Progenitor cell of endocrine pancreas (in vitro differentiated cells): ENCODE measurements around the gene ADCY5. TPM values are rescaled to one million over a fixed set of nuclear protein-coding genes. Genes with fewer than 3 reads are reported as not detected.

Experiments used
- DNase-seq: peaks from one replicate; pipeline ENCODE4 v3.0.0; 2021; ENCODE audit warnings: low spot score; ENCODE audit not compliant: unreplicated experiment
- H3K27ac Mint-ChIP-seq: 2 replicates; pipeline ENCODE4 v1.8.0; 2021; ENCODE audit warnings: mild to moderate bottlenecking, moderate library complexity, mixed read lengths
- H3K27me3 Mint-ChIP-seq: 2 replicates; pipeline ENCODE4 v1.8.0; 2021; ENCODE audit warnings: mixed read lengths
- H3K36me3 Mint-ChIP-seq: 2 replicates; pipeline ENCODE4 v1.8.0; 2022; ENCODE audit warnings: mixed read lengths; ENCODE audit not compliant: insufficient read depth
- H3K4me1 Mint-ChIP-seq: 2 replicates; pipeline ENCODE4 v1.8.0; 2021; ENCODE audit warnings: low read depth, mixed read lengths
- H3K4me3 Mint-ChIP-seq: 2 replicates; pipeline ENCODE4 v1.8.0; 2021; ENCODE audit warnings: low read depth, mild to moderate bottlenecking, moderate library complexity, mixed read lengths
- H3K9me3 Mint-ChIP-seq: 2 replicates; pipeline ENCODE4 v1.8.0; 2021; ENCODE audit warnings: low read depth, mixed read lengths
- total RNA-seq: library from RNA; stranded (reverse); gene quantifications from 2 replicates; pipeline ENCODE4 v1.2.1, GENCODE V29; 2021
- TF ChIP-seq, protein P1 (sequence below): fragments of 200-600 bp; sonication (generic); IDR thresholded peaks from one replicate; pipeline ENCODE4 v1.5.0; 2021; ENCODE audit warnings: antibody characterized with exemption, mild to moderate bottlenecking; ENCODE audit not compliant: unreplicated experiment

ADCY5 gene
- total RNA-seq, 1 donor from 2014 or later: 33.8 TPM

DNA sequence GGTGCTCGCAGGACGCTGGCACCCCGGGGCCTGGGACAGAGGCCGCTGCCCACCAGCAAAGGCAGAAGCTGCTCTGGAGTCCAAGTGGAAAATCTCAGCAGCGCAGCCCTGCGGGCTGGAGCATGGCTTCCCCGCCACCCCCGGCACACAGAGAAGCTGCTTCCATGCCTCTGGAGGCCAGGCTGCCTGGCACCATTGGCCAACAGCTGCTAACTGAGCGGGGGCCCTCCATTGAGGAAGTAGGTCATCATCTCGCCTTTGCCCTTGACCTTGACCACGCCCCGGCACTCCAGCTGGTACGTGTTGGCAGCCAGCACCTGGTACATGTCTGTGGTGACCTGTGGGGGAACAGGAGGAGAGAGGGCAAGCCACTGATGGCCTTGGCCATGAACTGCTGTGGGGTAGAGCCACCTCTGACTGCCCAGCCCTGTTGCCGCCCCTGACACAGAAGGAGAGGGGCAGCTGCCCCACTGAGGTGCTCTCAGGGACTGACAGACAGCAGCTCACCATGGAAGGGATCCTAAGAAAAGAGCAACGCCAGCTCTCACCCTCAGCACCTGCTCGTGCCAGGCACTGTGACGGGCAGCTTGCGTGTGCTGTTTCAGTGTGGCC, 164.4 kb downstream of the ADCY5 start:
- no peaks in the 10 kb centered on the region for H3K4me1 Mint-ChIP-seq
- peaks cover 1% of the 10 kb centered on the region for H3K36me3 Mint-ChIP-seq
- no peak for DNase-seq
- H3K27ac Mint-ChIP-seq: no peak overlapping the region
- TF ChIP-seq, protein P1, sequence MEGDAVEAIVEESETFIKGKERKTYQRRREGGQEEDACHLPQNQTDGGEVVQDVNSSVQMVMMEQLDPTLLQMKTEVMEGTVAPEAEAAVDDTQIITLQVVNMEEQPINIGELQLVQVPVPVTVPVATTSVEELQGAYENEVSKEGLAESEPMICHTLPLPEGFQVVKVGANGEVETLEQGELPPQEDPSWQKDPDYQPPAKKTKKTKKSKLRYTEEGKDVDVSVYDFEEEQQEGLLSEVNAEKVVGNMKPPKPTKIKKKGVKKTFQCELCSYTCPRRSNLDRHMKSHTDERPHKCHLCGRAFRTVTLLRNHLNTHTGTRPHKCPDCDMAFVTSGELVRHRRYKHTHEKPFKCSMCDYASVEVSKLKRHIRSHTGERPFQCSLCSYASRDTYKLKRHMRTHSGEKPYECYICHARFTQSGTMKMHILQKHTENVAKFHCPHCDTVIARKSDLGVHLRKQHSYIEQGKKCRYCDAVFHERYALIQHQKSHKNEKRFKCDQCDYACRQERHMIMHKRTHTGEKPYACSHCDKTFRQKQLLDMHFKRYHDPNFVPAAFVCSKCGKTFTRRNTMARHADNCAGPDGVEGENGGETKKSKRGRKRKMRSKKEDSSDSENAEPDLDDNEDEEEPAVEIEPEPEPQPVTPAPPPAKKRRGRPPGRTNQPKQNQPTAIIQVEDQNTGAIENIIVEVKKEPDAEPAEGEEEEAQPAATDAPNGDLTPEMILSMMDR: no peak
- H3K27me3 Mint-ChIP-seq: no peaks in the 10 kb centered on the region
- no peaks in the 10 kb centered on the region for H3K9me3 Mint-ChIP-seq
- H3K4me3 Mint-ChIP-seq: no peak overlapping the region

DNA sequence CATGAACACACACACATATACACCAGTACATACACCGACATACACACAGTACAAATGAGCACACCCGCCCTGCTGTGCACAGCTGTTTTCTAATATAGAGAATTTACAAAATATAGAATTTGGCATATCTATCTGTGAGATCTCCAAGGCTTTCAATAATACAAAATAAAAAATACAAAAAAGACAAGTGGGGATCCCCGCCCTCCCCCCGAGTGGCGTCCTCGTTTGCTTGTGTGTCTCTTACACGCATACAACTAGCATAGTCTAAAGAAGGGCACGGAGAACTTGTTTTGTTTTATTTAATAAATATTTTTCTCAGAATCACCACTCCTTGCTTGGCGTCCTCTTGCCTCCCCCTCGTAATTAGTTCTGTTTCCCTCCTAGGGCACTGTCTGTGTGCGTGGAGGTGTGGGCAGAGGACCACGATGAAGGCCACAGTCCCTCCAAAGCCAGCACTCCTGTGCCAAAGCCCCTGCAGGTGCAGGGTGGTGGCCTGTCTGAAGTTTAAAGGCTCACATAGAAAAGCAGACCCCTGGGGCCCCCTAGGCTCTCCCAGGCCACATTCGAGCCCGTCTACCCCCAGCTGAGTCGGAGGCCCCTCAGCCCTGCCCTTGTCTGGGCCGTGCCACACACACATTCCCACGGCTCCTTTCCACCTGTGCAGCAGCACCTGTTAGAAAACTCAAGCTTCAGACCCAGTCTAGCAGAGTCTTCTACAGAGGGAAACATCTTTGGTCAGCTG, 165.1 kb downstream of the ADCY5 start:
- Mint-ChIP-seq H3K4me3 (no peak overlapping the region), H3K27ac (no peak overlapping the region), H3K9me3 (no peaks in the 10 kb centered on the region), H3K36me3 (peaks cover 1% of the 10 kb centered on the region), H3K27me3 (no peaks in the 10 kb centered on the region), H3K4me1 (no peaks in the 10 kb centered on the region)
- TF ChIP-seq, protein P1: no peak
- no peak for DNase-seq

DNA sequence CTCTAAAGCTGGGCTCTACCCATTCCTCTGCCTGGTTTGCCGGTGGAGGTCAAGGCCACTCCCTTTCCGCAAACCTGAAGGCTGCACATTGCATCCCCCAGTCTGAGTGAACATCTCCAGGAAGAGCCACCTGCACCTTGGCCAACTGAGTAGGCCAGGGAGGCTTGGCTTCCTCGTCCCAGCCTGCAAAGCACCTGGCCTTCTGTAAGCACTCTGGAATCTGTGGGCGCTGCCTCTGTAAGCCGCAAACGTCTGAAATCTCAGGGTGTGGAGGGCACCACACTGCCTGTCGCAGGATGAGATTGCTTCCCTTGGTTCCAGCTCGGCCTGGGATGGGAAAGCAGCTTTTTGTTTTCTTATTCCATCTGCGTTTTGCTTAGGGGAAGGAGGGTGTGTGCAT, 165.8 kb downstream of the ADCY5 start:
- H3K27ac Mint-ChIP-seq: no peak overlapping the region
- H3K4me1 Mint-ChIP-seq: no peaks in the 10 kb centered on the region
- no peaks in the 10 kb centered on the region for H3K27me3 Mint-ChIP-seq
- TF ChIP-seq, protein P1: no peak
- peaks cover 1% of the 10 kb centered on the region for H3K36me3 Mint-ChIP-seq
- DNase-seq: no peak
- H3K4me3 Mint-ChIP-seq: no peak overlapping the region
- H3K9me3 Mint-ChIP-seq: no peaks in the 10 kb centered on the region

DNA sequence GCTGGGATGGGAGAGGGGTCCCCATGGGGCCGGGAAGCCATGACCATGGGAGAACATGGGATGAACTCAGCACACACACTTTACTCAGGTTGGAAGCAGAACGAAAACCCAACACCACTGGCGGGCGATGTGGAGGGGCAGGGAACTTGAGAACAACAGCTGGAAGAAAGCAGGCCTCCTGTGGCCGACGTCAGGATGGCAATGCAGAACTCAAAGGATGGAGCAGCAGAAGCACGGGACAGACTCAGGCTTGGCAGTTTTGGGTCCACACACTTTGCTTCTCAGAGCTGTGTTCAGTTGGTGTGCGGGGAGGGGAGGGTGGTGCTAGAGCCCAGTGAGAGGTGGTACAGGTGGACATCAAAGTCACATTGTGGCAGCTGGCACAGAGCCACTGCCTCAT, 166.4 kb downstream of the ADCY5 start:
- Mint-ChIP-seq H3K27ac (no peak overlapping the region), H3K4me1 (no peaks in the 10 kb centered on the region), H3K9me3 (no peaks in the 10 kb centered on the region), H3K36me3 (peaks cover 1% of the 10 kb centered on the region), H3K27me3 (no peaks in the 10 kb centered on the region), H3K4me3 (no peak overlapping the region)
- no peak for DNase-seq
- TF ChIP-seq, protein P1: no peak

DNA sequence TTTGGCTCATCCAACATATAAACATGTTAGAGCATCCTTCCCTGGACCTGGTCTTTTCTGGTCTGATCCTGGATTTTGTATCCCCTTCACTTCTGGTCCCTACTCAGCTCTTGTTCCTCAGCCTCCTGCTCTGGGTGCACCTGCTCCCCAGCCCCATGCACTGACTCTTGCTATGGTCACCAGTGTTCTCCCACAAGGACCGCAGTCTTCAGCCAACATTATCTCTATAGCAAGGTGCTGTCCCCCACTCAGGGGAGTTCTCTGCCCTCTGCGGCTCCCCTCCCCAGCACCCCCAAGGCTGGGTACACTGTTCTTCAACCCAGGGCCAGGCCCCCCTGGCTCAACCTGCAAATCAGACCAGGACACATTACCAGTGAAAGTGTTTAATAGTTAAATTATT, 167.0 kb downstream of the ADCY5 start:
- no peaks in the 10 kb centered on the region for H3K9me3 Mint-ChIP-seq
- TF ChIP-seq, protein P1: no peak
- no peaks in the 10 kb centered on the region for H3K27me3 Mint-ChIP-seq
- H3K36me3 Mint-ChIP-seq: peaks cover 1% of the 10 kb centered on the region
- no peak overlapping the region for H3K4me3 Mint-ChIP-seq
- H3K4me1 Mint-ChIP-seq: no peaks in the 10 kb centered on the region
- no peak for DNase-seq
- H3K27ac Mint-ChIP-seq: no peak overlapping the region
